IMR-90 (cell line): ENCODE results near the gene TALDO1. TPM values are rescaled to one million over a fixed set of nuclear protein-coding genes. Genes with fewer than 3 reads are reported as not detected.

Experiments used
- ATAC-seq: fragments of 200-7000 bp; cut with Tn5 transposase; 2 replicates; pipeline ENCODE4 v1.9.1; 2020; ENCODE audit warnings: low read depth, mild to moderate bottlenecking, moderate library complexity
- BruUV-seq: library from RNA; stranded (reverse); fragments of 400-500 nt; replicated peaks from 2 replicates; lab custom pipeline; 2021; lab: Mats Ljungman, UMichigan
- CTCF ChIA-PET: fragments of 300-600 bp; formaldehyde crosslinking; extraction: SDS; loops from one replicate; lab custom pipeline; 2021; ENCODE audit warnings: antibody characterized with exemption; lab: Yijun Ruan, JAX
- POLR2A ChIA-PET: fragments of 300-600 bp; sonication (Branson Sonifier 250); formaldehyde crosslinking; loops from one replicate; lab custom pipeline; 2022; ENCODE audit warnings: antibody characterized with exemption; ENCODE audit not compliant: unreplicated experiment; lab: Charles Lee
- DNase-seq: peaks from one replicate; pipeline ENCODE4 v3.0.0; 2013
- H2AFZ ChIP-seq: replicated peaks from 2 replicates; pipeline ENCODE3; 2013; ENCODE audit warnings: low read length, mild to moderate bottlenecking; ENCODE audit not compliant: poor library complexity
- H2AK5ac ChIP-seq: 2 replicates; pipeline ENCODE4 v1.6.1; 2013; ENCODE audit warnings: low read depth, low read length, inconsistent platforms
- H2AK9ac ChIP-seq: replicated peaks from 2 replicates; pipeline ENCODE3; 2013; ENCODE audit warnings: mild to moderate bottlenecking, low read depth, low read length, moderate library complexity; ENCODE audit not compliant: poor library complexity
- H2BK120ac ChIP-seq: 2 replicates; pipeline ENCODE4 v1.6.1; 2013; ENCODE audit warnings: low read depth, low read length, inconsistent platforms
- H2BK15ac ChIP-seq: 3 replicates; pipeline ENCODE4 v1.6.1; 2013; ENCODE audit warnings: low read depth, low read length, inconsistent platforms
- H2BK20ac ChIP-seq: 2 replicates; pipeline ENCODE4 v1.6.1; 2013; ENCODE audit warnings: low read depth, mild to moderate bottlenecking, inconsistent platforms, low read length, moderate library complexity
- H2BK5ac ChIP-seq: 2 replicates; pipeline ENCODE4 v1.6.1; 2013; ENCODE audit warnings: mild to moderate bottlenecking, low read depth, low read length, inconsistent platforms; ENCODE audit not compliant: poor library complexity, severe bottlenecking
- H3K14ac ChIP-seq: replicated peaks from 2 replicates; pipeline ENCODE4 v1.6.1; 2013; ENCODE audit warnings: low read depth, low read length, inconsistent platforms
- H3K18ac ChIP-seq: 2 replicates; pipeline ENCODE4 v1.6.1; 2013; ENCODE audit warnings: low read depth, low read length, control low read depth
- H3K23ac ChIP-seq: 2 replicates; pipeline ENCODE4 v1.6.1; 2013; ENCODE audit warnings: low read depth, low read length, inconsistent platforms
- H3K27ac ChIP-seq: 2 replicates; pipeline ENCODE4 v1.5.1; 2013; ENCODE audit warnings: mild to moderate bottlenecking, control low read depth, low read length; ENCODE audit not compliant: insufficient read depth
- H3K27me3 ChIP-seq: 2 replicates; pipeline ENCODE4 v1.6.1; 2013; ENCODE audit warnings: low read length; ENCODE audit not compliant: control insufficient read depth, insufficient read depth
- H3K36me3 ChIP-seq: 2 replicates; pipeline ENCODE4 v1.6.1; 2013; ENCODE audit warnings: low read length, mixed read lengths; ENCODE audit not compliant: control insufficient read depth, insufficient read depth
- H3K4ac ChIP-seq: 2 replicates; pipeline ENCODE4 v1.6.1; 2013; ENCODE audit warnings: low read depth, low read length, inconsistent platforms
- H3K4me1 ChIP-seq: 2 replicates; pipeline ENCODE4 v1.6.1; 2013; ENCODE audit warnings: low read length, mixed read lengths; ENCODE audit not compliant: control insufficient read depth, insufficient read depth
- H3K4me2 ChIP-seq: 2 replicates; pipeline ENCODE4 v1.6.1; 2013; ENCODE audit warnings: low read depth, mild to moderate bottlenecking, control low read depth, low read length, moderate library complexity
- H3K4me3 ChIP-seq: 2 replicates; pipeline ENCODE4 v1.5.1; 2013; ENCODE audit warnings: low read depth, mild to moderate bottlenecking, control low read depth, low read length, moderate library complexity; ENCODE audit not compliant: insufficient read depth
- H3K56ac ChIP-seq: 2 replicates; pipeline ENCODE4 v1.6.1; 2013; ENCODE audit warnings: low read length, inconsistent platforms; ENCODE audit not compliant: insufficient read depth; ENCODE audit errors: extremely low read depth
- H3K79me1 ChIP-seq, 2 experiments: 2 replicates each; pipeline ENCODE4 v1.6.1; 2013; ENCODE audit warnings: low read length in 2 of 2, inconsistent platforms in 1 of 2, low read depth in 1 of 2
- H3K9ac ChIP-seq: 2 replicates; pipeline ENCODE4 v1.6.1; 2013; ENCODE audit warnings: low read depth, low read length, control low read depth
- H3K9me1 ChIP-seq: 2 replicates; pipeline ENCODE4 v1.6.1; 2013; ENCODE audit warnings: low read length, inconsistent platforms; ENCODE audit not compliant: insufficient read depth
- H3K9me3 ChIP-seq: 2 replicates; pipeline ENCODE4 v1.6.1; 2013; ENCODE audit warnings: low read length; ENCODE audit not compliant: control insufficient read depth, insufficient read depth
- H4K20me1 ChIP-seq: 2 replicates; pipeline ENCODE4 v1.6.1; 2013; ENCODE audit warnings: low read length, inconsistent platforms; ENCODE audit not compliant: insufficient read depth
- H4K5ac ChIP-seq: 2 replicates; pipeline ENCODE4 v1.6.1; 2013; ENCODE audit warnings: mild to moderate bottlenecking, low read depth, low read length, control low read depth
- H4K8ac ChIP-seq, 2 experiments: 2 replicates each; pipeline ENCODE4 v1.6.1; 2013; ENCODE audit warnings: low read depth in 2 of 2, low read length in 2 of 2, control low read depth in 1 of 2, inconsistent platforms in 1 of 2
- H4K91ac ChIP-seq: 2 replicates; pipeline ENCODE4 v1.6.1; 2013; ENCODE audit warnings: low read depth, low read length, inconsistent platforms; ENCODE audit not compliant: insufficient read depth
- BHLHE40 ChIP-seq: fragments of 150-350 bp; IDR thresholded peaks from 2 replicates; pipeline ENCODE4 v1.6.1; 2016; ENCODE audit warnings: mild to moderate bottlenecking, low read depth, low read length
- CEBPB ChIP-seq: IDR thresholded peaks from 2 replicates; pipeline ENCODE4 v1.6.1; 2012; ENCODE audit warnings: low read depth, low read length, improper control_type of control experiment
- CHD1 ChIP-seq: IDR thresholded peaks from 2 replicates; pipeline ENCODE4 v1.6.1; 2012; ENCODE audit warnings: low read depth, low read length, improper control_type of control experiment
- FOS ChIP-seq: fragments of 150-350 bp; IDR thresholded peaks from 2 replicates; pipeline ENCODE4 v1.6.1; 2016; ENCODE audit warnings: low read depth, low read length
- MAFK ChIP-seq: IDR thresholded peaks from 2 replicates; pipeline ENCODE4 v1.6.1; 2012; ENCODE audit warnings: low read depth, low read length, improper control_type of control experiment
- MAZ ChIP-seq: IDR thresholded peaks from 2 replicates; pipeline ENCODE4 v1.6.1; 2012; ENCODE audit warnings: low read depth, mild to moderate bottlenecking, low read length, improper control_type of control experiment, moderate library complexity, borderline replicate concordance
- MXI1 ChIP-seq: IDR thresholded peaks from 2 replicates; pipeline ENCODE4 v1.6.1; 2012; ENCODE audit warnings: low read depth, mild to moderate bottlenecking, low read length, moderate library complexity, borderline replicate concordance
- NFE2L2 ChIP-seq: fragments of 150-350 bp; IDR thresholded peaks from 2 replicates; pipeline ENCODE4 v1.6.1; 2016; ENCODE audit warnings: low read depth, mild to moderate bottlenecking, low read length
- POLR2A ChIP-seq: IDR thresholded peaks from 2 replicates; pipeline ENCODE4 v1.6.1; 2012; ENCODE audit warnings: mild to moderate bottlenecking, low read depth, low read length
- RAD21 ChIP-seq: IDR thresholded peaks from 2 replicates; pipeline ENCODE4 v1.6.1; 2012; ENCODE audit warnings: low read length, improper control_type of control experiment
- RCOR1 ChIP-seq: IDR thresholded peaks from 2 replicates; pipeline ENCODE4 v1.6.1; 2012; ENCODE audit warnings: mild to moderate bottlenecking, low read length, improper control_type of control experiment; ENCODE audit not compliant: insufficient replicate concordance
- RFX5 ChIP-seq: IDR thresholded peaks from 2 replicates; pipeline ENCODE4 v1.8.0; 2012; ENCODE audit warnings: low read depth, mild to moderate bottlenecking, low read length, moderate library complexity
- SMC3 ChIP-seq: fragments of 150-350 bp; IDR thresholded peaks from 2 replicates; pipeline ENCODE4 v1.6.1; 2016; ENCODE audit warnings: low read depth, mild to moderate bottlenecking, antibody characterized with exemption, low read length, moderate library complexity
- WGBS, 2 experiments: methylation state at CpG; one replicate each; pipeline versions ENCODE4 v1.1.5 to v1.1.7; 2013; ENCODE audit warnings: missing lambda C conversion rate in 2 of 2; ENCODE audit not compliant: insufficient read length in 1 of 2; ENCODE audit errors: extremely low coverage in 2 of 2; 5-methylcytosine and 5-hydroxymethylcytosine counted together
- dilution Hi-C: fragments of 300-500 bp; cut with HindIII; formaldehyde crosslinking; loops from one replicate; pipeline ENCODE4 v1.14.3; 2018; ENCODE audit warnings: low sequenced_read_pairs; ENCODE audit not compliant: unreplicated experiment
- in situ Hi-C: fragments of 300-500 bp; cut with MboI; formaldehyde crosslinking; loops from 3 replicates; pipeline ENCODE4 v1.14.3; 2019; ENCODE audit warnings: low sequenced_read_pairs, inconsistent platforms, mixed read lengths
- intact Hi-C: fragments of 100-400 bp; cut with micrococcal nuclease; formaldehyde crosslinking; loops from 2 replicates; pipeline ENCODE4 v1.10.0; 2022
- polyA plus RNA-seq, 3 experiments: library from polyadenylated mRNA; depleted of rRNA; stranded (reverse); fragments of >200 nt; gene quantifications; 2 replicates each; pipeline ENCODE4 v1.2.3, GENCODE V29; 2012; ENCODE audit warnings: low replicate concordance in 1 of 3
- total RNA-seq: library from RNA; depleted of rRNA; stranded (reverse); fragments of >200 nt; gene quantifications from 2 replicates; pipeline ENCODE4 v1.2.3, GENCODE V29; 2012
- TF ChIP-seq, protein P1 (sequence below): fragments of 150-350 bp; IDR thresholded peaks from 2 replicates; pipeline ENCODE4 v1.6.1; 2017; ENCODE audit warnings: mild to moderate bottlenecking, antibody characterized with exemption, low read length, low read depth
- TF ChIP-seq, protein P2 (sequence below): fragments of 150-350 bp; IDR thresholded peaks from 2 replicates; pipeline ENCODE4 v1.6.1; 2016; ENCODE audit warnings: low read depth, mild to moderate bottlenecking, low read length, moderate library complexity, borderline replicate concordance
- TF ChIP-seq, protein P3 (sequence below): conservative IDR thresholded peaks from 2 replicates; pipeline ENCODE4 v1.5.1; 2012; ENCODE audit warnings: mild to moderate bottlenecking, low read depth, low read length, improper control_type of control experiment

TALDO1 gene
- total and polyA plus RNA-seq, 2 of the 4 experiments (the other 2 are of a cell fraction) = 147 to 210 TPM

DNA sequence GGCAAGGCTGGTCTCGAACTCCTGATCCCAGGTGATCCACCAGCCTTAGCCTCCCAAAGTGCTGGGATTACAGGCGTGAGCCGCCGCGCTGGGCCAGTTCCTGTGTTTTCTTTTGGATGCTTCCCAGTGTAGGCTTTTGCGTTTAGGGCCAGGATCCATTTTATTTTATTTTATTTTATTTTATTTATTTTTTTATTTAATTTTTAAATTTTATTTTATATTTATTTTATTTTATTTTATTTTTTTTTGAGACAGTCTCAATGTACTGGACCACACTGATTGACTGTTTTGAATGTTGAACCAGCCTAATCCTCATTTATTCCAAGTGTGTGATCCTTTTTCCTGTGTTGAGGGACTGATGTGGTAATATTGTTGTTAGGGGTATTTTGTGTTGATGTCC, 32.8 kb upstream of the TALDO1 start:
- no peak overlapping the region for H4K5ac ChIP-seq
- no peak overlapping the region for H2BK20ac ChIP-seq
- no peak overlapping the region for H3K4me2 ChIP-seq
- H2BK5ac ChIP-seq = no peak overlapping the region
- no peak overlapping the region for H3K56ac ChIP-seq
- no peaks in the 10 kb centered on the region; the same call in 1 of the 2 replicates for H3K27me3 ChIP-seq
- H2AK9ac ChIP-seq = no peak overlapping the region
- no peak overlapping the region for H3K14ac ChIP-seq
- POLR2A ChIA-PET = no interaction called here
- ATAC-seq (no peak), DNase-seq (no peak)
- H2BK120ac ChIP-seq = no peak overlapping the region
- dilution Hi-C loops (no loop called here), in situ Hi-C loops (no loop called here), intact Hi-C loops (no loop called here)
- no peak overlapping the region for H4K8ac ChIP-seq
- H3K4me3 ChIP-seq = no peak overlapping the region
- no peak overlapping the region for H3K4ac ChIP-seq
- no peak overlapping the region for H2AK5ac ChIP-seq
- H3K9me3 ChIP-seq = no peaks in the 10 kb centered on the region
- no peaks in the 10 kb centered on the region for H4K20me1 ChIP-seq
- no peak overlapping the region for H3K18ac ChIP-seq
- no peak overlapping the region for H4K91ac ChIP-seq
- TF ChIP-seq RFX5 (no peak), SMC3 (no peak), NFE2L2 (no peak), CEBPB (no peak), BHLHE40 (no peak), RAD21 (no peak), CHD1 (no peak), MAZ (no peak), RCOR1 (no peak), POLR2A (no peak), MAFK (no peak), MXI1 (no peak), FOS (no peak)
- TF ChIP-seq, protein P1, sequence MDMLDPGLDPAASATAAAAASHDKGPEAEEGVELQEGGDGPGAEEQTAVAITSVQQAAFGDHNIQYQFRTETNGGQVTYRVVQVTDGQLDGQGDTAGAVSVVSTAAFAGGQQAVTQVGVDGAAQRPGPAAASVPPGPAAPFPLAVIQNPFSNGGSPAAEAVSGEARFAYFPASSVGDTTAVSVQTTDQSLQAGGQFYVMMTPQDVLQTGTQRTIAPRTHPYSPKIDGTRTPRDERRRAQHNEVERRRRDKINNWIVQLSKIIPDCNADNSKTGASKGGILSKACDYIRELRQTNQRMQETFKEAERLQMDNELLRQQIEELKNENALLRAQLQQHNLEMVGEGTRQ = no peak
- TF ChIP-seq, protein P2, sequence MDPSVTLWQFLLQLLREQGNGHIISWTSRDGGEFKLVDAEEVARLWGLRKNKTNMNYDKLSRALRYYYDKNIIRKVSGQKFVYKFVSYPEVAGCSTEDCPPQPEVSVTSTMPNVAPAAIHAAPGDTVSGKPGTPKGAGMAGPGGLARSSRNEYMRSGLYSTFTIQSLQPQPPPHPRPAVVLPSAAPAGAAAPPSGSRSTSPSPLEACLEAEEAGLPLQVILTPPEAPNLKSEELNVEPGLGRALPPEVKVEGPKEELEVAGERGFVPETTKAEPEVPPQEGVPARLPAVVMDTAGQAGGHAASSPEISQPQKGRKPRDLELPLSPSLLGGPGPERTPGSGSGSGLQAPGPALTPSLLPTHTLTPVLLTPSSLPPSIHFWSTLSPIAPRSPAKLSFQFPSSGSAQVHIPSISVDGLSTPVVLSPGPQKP = no peak
- TF ChIP-seq, protein P3, sequence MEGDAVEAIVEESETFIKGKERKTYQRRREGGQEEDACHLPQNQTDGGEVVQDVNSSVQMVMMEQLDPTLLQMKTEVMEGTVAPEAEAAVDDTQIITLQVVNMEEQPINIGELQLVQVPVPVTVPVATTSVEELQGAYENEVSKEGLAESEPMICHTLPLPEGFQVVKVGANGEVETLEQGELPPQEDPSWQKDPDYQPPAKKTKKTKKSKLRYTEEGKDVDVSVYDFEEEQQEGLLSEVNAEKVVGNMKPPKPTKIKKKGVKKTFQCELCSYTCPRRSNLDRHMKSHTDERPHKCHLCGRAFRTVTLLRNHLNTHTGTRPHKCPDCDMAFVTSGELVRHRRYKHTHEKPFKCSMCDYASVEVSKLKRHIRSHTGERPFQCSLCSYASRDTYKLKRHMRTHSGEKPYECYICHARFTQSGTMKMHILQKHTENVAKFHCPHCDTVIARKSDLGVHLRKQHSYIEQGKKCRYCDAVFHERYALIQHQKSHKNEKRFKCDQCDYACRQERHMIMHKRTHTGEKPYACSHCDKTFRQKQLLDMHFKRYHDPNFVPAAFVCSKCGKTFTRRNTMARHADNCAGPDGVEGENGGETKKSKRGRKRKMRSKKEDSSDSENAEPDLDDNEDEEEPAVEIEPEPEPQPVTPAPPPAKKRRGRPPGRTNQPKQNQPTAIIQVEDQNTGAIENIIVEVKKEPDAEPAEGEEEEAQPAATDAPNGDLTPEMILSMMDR = no peak
- H3K9ac ChIP-seq = no peak overlapping the region
- no CpG with 5 or more reads among the region's 6 CpGs for WGBS, 2 experiments
- H3K27ac ChIP-seq = no peak overlapping the region
- H2AFZ ChIP-seq = no peak overlapping the region
- H3K9me1 ChIP-seq = no peaks in the 10 kb centered on the region
- BruUV-seq = no TSS peak
- no peak overlapping the region for H3K23ac ChIP-seq
- CTCF ChIA-PET = no interaction called here
- 0 out of 4 replicates have a peak, but pooled peaks cover 0 to 4% of the 10 kb centered on the region in 2 experiments for H3K79me1 ChIP-seq
- no peak overlapping the region for H2BK15ac ChIP-seq
- no peaks in the 10 kb centered on the region for H3K36me3 ChIP-seq
- no peaks in the 10 kb centered on the region for H3K4me1 ChIP-seq
